Gastroesophageal sphincter (tissue), 4 donors: ENCODE results near the gene KRT1. TPM values are rescaled to one million over a fixed set of nuclear protein-coding genes. Genes with fewer than 3 reads are reported as not detected.

ENCODE experiments used
- ATAC-seq: fragments of 150-250 bp; one replicate; pipeline ENCODE4 v1.9.1; 2016; ENCODE audit warnings: mild to moderate bottlenecking, moderate library complexity
- H3K27ac ChIP-seq, 4 donors: fragments of 200-600 bp; sonication (generic) in 3 of 4; 1 replicate in 3 of 4; 2 replicates in 1 of 4; pipeline ENCODE4 v1.5.1; 2016 to 2019
- H3K27me3 ChIP-seq: fragments of 200-600 bp; sonication (generic); one replicate; pipeline ENCODE4 v1.5.1; 2019
- H3K36me3 ChIP-seq, 2 donors: fragments of 200-600 bp; sonication (generic); one replicate each; pipeline ENCODE4 v1.5.1; 2019; ENCODE audit warnings: control low read depth in 1 of 2
- H3K4me1 ChIP-seq, 3 donors: fragments of 200-600 bp; sonication (generic); 1 replicate in 2 of 3; 2 replicates in 1 of 3; pipeline ENCODE4 v1.5.1; 2016 to 2019; ENCODE audit warnings: control low read depth in 2 of 3
- H3K4me3 ChIP-seq, 2 donors: fragments of 200-600 bp; sonication (generic); one replicate each; pipeline ENCODE4 v1.5.1; 2019; ENCODE audit warnings: mild to moderate bottlenecking in 1 of 2, moderate library complexity in 1 of 2
- H3K9me3 ChIP-seq, 3 donors: fragments of 200-600 bp; sonication (generic); one replicate each; pipeline ENCODE4 v1.5.1; 2017 to 2019; ENCODE audit warnings: control low read depth in 2 of 3
- CTCF ChIP-seq, 4 experiments: fragments of 200-600 bp in 2 of 4; fragments of 450-650 bp in 2 of 4; sonication (generic) in 1 of 4; IDR thresholded peaks; one replicate each; pipeline ENCODE4 v1.5.1; 2017 to 2019; ENCODE audit warnings: antibody characterized with exemption in 4 of 4, mild to moderate bottlenecking in 2 of 4, moderate library complexity in 2 of 4
- EP300 ChIP-seq: sonication (generic); formaldehyde crosslinking; IDR thresholded peaks from one replicate; pipeline ENCODE4 v1.6.1; 2017; ENCODE audit warnings: antibody characterized with exemption, mild to moderate bottlenecking
- POLR2A ChIP-seq, 2 donors: fragments of 450-650 bp; IDR thresholded peaks; one replicate each; pipeline ENCODE4 v1.6.1; 2017; ENCODE audit warnings: antibody characterized with exemption in 2 of 2, mild to moderate bottlenecking in 2 of 2, moderate library complexity in 1 of 2
- POLR2AphosphoS5 ChIP-seq: sonication (generic); formaldehyde crosslinking; IDR thresholded peaks from one replicate; pipeline ENCODE4 v1.6.1; 2017; ENCODE audit warnings: antibody characterized with exemption
- WGBS, 2 donors: methylation state at CpG; one replicate each; pipeline ENCODE4 v1.1.5; 2018; ENCODE audit warnings: low coverage in 1 of 2; 5-methylcytosine and 5-hydroxymethylcytosine counted together
- total RNA-seq, 4 donors: library from RNA; depleted of rRNA; stranded (reverse); fragments of >200 nt; gene quantifications; one replicate each; pipeline ENCODE4 v1.1.0, GENCODE V29; 2016

Gene KRT1
- total RNA-seq, 4 donors from 2014 or later = not detected

- no CpG with 5 or more reads among the region's 6 CpGs for WGBS, 2 donors
- peaks cover 57% of the 10 kb centered on the region for H3K27me3 ChIP-seq
- TF ChIP-seq CTCF (IDR thresholded peaks at IDR 0.05) (no peak), EP300 (no peak), POLR2AphosphoS5 (no peak), POLR2A (IDR thresholded peaks at IDR 0.05) (no peak)
- no peak overlapping the region for H3K4me3 ChIP-seq
- peaks cover 0 to 4% (median 0%) of the 10 kb centered on the region in 3 donors for H3K4me1 ChIP-seq
- H3K9me3 ChIP-seq = no peaks in the 10 kb centered on the region
- ATAC-seq = no peak
- no peaks in the 10 kb centered on the region for H3K36me3 ChIP-seq
- H3K27ac ChIP-seq = no peak overlapping the region
Measured at GRCh38 chr12:52685406-52685890, 5.2 kb upstream of the KRT1 start.

GRCh38 chr12:52684431-52684830 is 4.2 kb upstream of the KRT1 start:
- Histone ChIP-seq H3K4me3 (no peak overlapping the region), H3K36me3 (no peaks in the 10 kb centered on the region), H3K4me1 (no peaks in the 10 kb centered on the region), H3K27ac (no peak overlapping the region), H3K27me3 (peaks cover 53% of the 10 kb centered on the region), H3K9me3 (no peaks in the 10 kb centered on the region)
- no peak for ATAC-seq
- TF ChIP-seq POLR2A (IDR thresholded peaks at IDR 0.05) = no peak
- no peak for TF ChIP-seq EP300
- TF ChIP-seq CTCF (IDR thresholded peaks at IDR 0.05) = no peak
- no peak for TF ChIP-seq POLR2AphosphoS5
- WGBS, 2 donors = 57 to 85% methylated on average over 2 of the region's 2 CpGs

- ATAC-seq = no peak
- TF ChIP-seq EP300 (no peak), POLR2A (IDR thresholded peaks at IDR 0.05) (no peak), POLR2AphosphoS5 (no peak), CTCF (IDR thresholded peaks at IDR 0.05) (no peak)
- Histone ChIP-seq H3K27ac (no peak overlapping the region), H3K9me3 (no peaks in the 10 kb centered on the region), H3K27me3 (peaks cover 52% of the 10 kb centered on the region), H3K36me3 (no peaks in the 10 kb centered on the region), H3K4me1 (no peaks in the 10 kb centered on the region), H3K4me3 (no peak overlapping the region)
- WGBS, 2 donors = 82 to 84% methylated on average over 8 to 11 of the region's 12 CpGs
Measured at GRCh38 chr12:52683575-52684300, 3.5 kb upstream of the KRT1 start.

- ATAC-seq = peak; percentile 88
- TF ChIP-seq POLR2A (IDR thresholded peaks at IDR 0.05) = no peak
- TF ChIP-seq EP300 = no peak
- TF ChIP-seq POLR2AphosphoS5 = no peak
- no peak for TF ChIP-seq CTCF (IDR thresholded peaks at IDR 0.05)
- 44 to 60% methylated on average over 3 to 4 of the region's 4 CpGs for WGBS, 2 donors
- Histone ChIP-seq H3K4me3 (no peak overlapping the region), H3K9me3 (no peaks in the 10 kb centered on the region), H3K36me3 (no peaks in the 10 kb centered on the region), H3K4me1 (no peaks in the 10 kb centered on the region), H3K27me3 (peaks cover 45% of the 10 kb centered on the region), H3K27ac (peak overlapping the region in 1 of 4 donors; percentile 53)
Measured at GRCh38 chr12:52682938-52683574, 2.8 kb upstream of the KRT1 start.

GRCh38 chr12:52682381-52682660 is 2.1 kb upstream of the KRT1 start:
- Histone ChIP-seq H3K9me3 (no peaks in the 10 kb centered on the region), H3K4me3 (no peak overlapping the region), H3K27ac (peak overlapping the region in 1 of 4 donors; percentile 53), H3K4me1 (no peaks in the 10 kb centered on the region), H3K36me3 (no peaks in the 10 kb centered on the region), H3K27me3 (peaks cover 38% of the 10 kb centered on the region)
- peak; percentile 50 for ATAC-seq
- TF ChIP-seq POLR2AphosphoS5 (peak; percentile 10), CTCF (IDR thresholded peaks at IDR 0.05) (no peak)
- 75% methylated on average over 2 of the region's 2 CpGs; no CpG with 5 or more reads in 1 of the 2 donors for WGBS, 2 donors
